HepG2 (cell line): Measurements from ENCODE around the gene ISCU. TPM values are rescaled to one million over a fixed set of nuclear protein-coding genes. Genes with fewer than 3 reads are reported as not detected.

Experiments
- ATAC-seq: fragments of 200-7000 bp; cut with Tn5 transposase; 3 replicates; pipeline ENCODE4 v1.9.1; 2020; ENCODE audit warnings: mild to moderate bottlenecking, moderate library complexity
- BruUV-seq: library from RNA; stranded (reverse); fragments of 400-500 nt; replicated peaks from 2 replicates; lab custom pipeline; 2021; lab: Mats Ljungman, UMichigan
- CTCF ChIA-PET: fragments of 300-600 bp; formaldehyde crosslinking; extraction: SDS; loops from one replicate; lab custom pipeline; 2021; ENCODE audit warnings: low total read pairs, inconsistent platforms, low intra/inter-chr PET ratio; lab: Yijun Ruan, JAX
- POLR2A ChIA-PET: fragments of 350-600 bp; sonication (Branson Sonifier 250); formaldehyde crosslinking; loops from one replicate; lab custom pipeline; 2020; ENCODE audit warnings: antibody characterized with exemption, inconsistent platforms; lab: Yijun Ruan, JAX
- DNase-seq: peaks from one replicate; pipeline ENCODE4 v3.0.0-alpha.2; 2015; ENCODE audit warnings: low spot score
- FAIRE-seq: peaks from 3 replicates; lab custom pipeline; 2011; peaks lifted over from hg19 to GRCh38; lab: Jason Lieb, UNC
- H2AFZ ChIP-seq: one replicate; pipeline ENCODE4 v1.6.1; 2011; ENCODE audit warnings: low read length, inconsistent platforms
- H3K27ac ChIP-seq: fragments of 300-600 bp; 3 replicates; pipeline ENCODE4 v1.8.0; 2011; ENCODE audit warnings: mixed run types, mild to moderate bottlenecking, mixed read lengths, low read length, inconsistent platforms; ENCODE audit not compliant: insufficient read depth; ENCODE audit errors: extremely low read length
- H3K27me3 ChIP-seq, 2 experiments: fragments of 200-600 bp in 1 of 2; 2 replicates in 1 of 2; 3 replicates in 1 of 2; pipeline versions ENCODE4 v1.6.0 to v1.8.0; 2011; ENCODE audit warnings: low read length in 2 of 2, mild to moderate bottlenecking in 2 of 2, moderate library complexity in 2 of 2, inconsistent platforms in 1 of 2; ENCODE audit not compliant: insufficient read depth in 2 of 2, control insufficient read depth in 1 of 2
- H3K36me3 ChIP-seq, 2 experiments: fragments of 200-600 bp in 1 of 2; replicated peaks in 1 of 2; 2 replicates in 1 of 2; 3 replicates in 1 of 2; pipeline versions ENCODE4 v1.5.1 to v1.8.0; 2011; ENCODE audit warnings: low read length in 2 of 2, inconsistent platforms in 1 of 2; ENCODE audit not compliant: insufficient read depth in 2 of 2, control insufficient read depth in 1 of 2
- H3K4me1 ChIP-seq: 2 replicates; pipeline ENCODE4 v1.5.1; 2012; ENCODE audit warnings: low read length, inconsistent platforms; ENCODE audit not compliant: insufficient read depth
- H3K4me2 ChIP-seq: 2 replicates; pipeline ENCODE4 v1.6.0; 2011; ENCODE audit warnings: low read depth, low read length, inconsistent platforms
- H3K4me3 ChIP-seq, 3 experiments: fragments of 200-600 bp in 1 of 3; sonication (generic), shearing (Covaris generic) in 1 of 3; replicated peaks in 1 of 3; 2 replicates each; pipeline ENCODE4 v1.5.1; 2011 to 2016; ENCODE audit warnings: low read length in 3 of 3, inconsistent platforms in 2 of 3, low read depth in 2 of 3, mild to moderate bottlenecking in 2 of 3, control low read depth in 1 of 3, mixed read lengths in 1 of 3; ENCODE audit not compliant: insufficient read depth in 1 of 3
- H3K79me2 ChIP-seq: one replicate; pipeline ENCODE4 v1.6.1; 2011; ENCODE audit warnings: low read length, inconsistent platforms; ENCODE audit not compliant: insufficient read depth
- H3K9ac ChIP-seq: 2 replicates; pipeline ENCODE4 v1.6.0; 2011; ENCODE audit warnings: mild to moderate bottlenecking, low read depth, low read length, inconsistent platforms; ENCODE audit not compliant: insufficient read depth
- H3K9me3 ChIP-seq: 2 replicates; pipeline ENCODE4 v1.5.1; 2012; ENCODE audit warnings: mild to moderate bottlenecking, low read length
- H4K20me1 ChIP-seq: 2 replicates; pipeline ENCODE4 v1.6.0; 2011; ENCODE audit warnings: inconsistent platforms, mild to moderate bottlenecking, low read length, moderate library complexity; ENCODE audit not compliant: insufficient read depth
- ARNT2 ChIP-seq: sonication (generic); formaldehyde crosslinking; IDR thresholded peaks from 2 replicates; pipeline ENCODE4 v1.8.0; 2022; ENCODE audit warnings: mild to moderate bottlenecking, low read depth, missing genetic modification reagents, moderate library complexity
- HMGA1 ChIP-seq: sonication (generic); formaldehyde crosslinking; conservative IDR thresholded peaks from 2 replicates; pipeline ENCODE4 v1.4.0; 2020; ENCODE audit warnings: missing genetic modification reagents
- MZF1 ChIP-seq: sonication (generic); formaldehyde crosslinking; IDR thresholded peaks from 2 replicates; pipeline ENCODE4 v1.8.1; 2023; ENCODE audit warnings: mild to moderate bottlenecking, missing genetic modification reagents, borderline replicate concordance
- SIX1 ChIP-seq: sonication (generic); formaldehyde crosslinking; IDR thresholded peaks from 2 replicates; pipeline ENCODE4 v1.4.0; 2020; ENCODE audit warnings: missing genetic modification reagents, borderline replicate concordance
- ZIK1 ChIP-seq: sonication (generic); formaldehyde crosslinking; IDR thresholded peaks from 2 replicates; pipeline ENCODE4 v1.5.0; 2020; ENCODE audit warnings: mild to moderate bottlenecking, low read depth, missing genetic modification reagents, borderline replicate concordance
- ZNF12 ChIP-seq: sonication (generic); formaldehyde crosslinking; IDR thresholded peaks from 2 replicates; pipeline ENCODE4 v1.5.0; 2020; ENCODE audit warnings: missing genetic modification reagents
- ZNF234 ChIP-seq: sonication (generic); formaldehyde crosslinking; conservative IDR thresholded peaks from 2 replicates; pipeline ENCODE4 v1.5.1; 2020; ENCODE audit warnings: mild to moderate bottlenecking, missing genetic modification reagents
- ZNF770 ChIP-seq: sonication (generic); formaldehyde crosslinking; IDR thresholded peaks from 2 replicates; pipeline ENCODE4 v1.5.0; 2020; ENCODE audit warnings: mild to moderate bottlenecking, missing genetic modification reagents
- ZNF775 ChIP-seq: sonication (generic); formaldehyde crosslinking; IDR thresholded peaks from 2 replicates; pipeline ENCODE4 v1.4.0; 2020; ENCODE audit warnings: missing genetic modification reagents, mild to moderate bottlenecking, moderate library complexity, borderline replicate concordance
- ZNF850 ChIP-seq: sonication (generic); formaldehyde crosslinking; conservative IDR thresholded peaks from 2 replicates; pipeline ENCODE4 v1.9.0; 2021; ENCODE audit warnings: mild to moderate bottlenecking, missing genetic modification reagents
- WGBS: methylation state at CpG from one replicate; pipeline ENCODE4 v1.1.6; 2017; ENCODE audit warnings: low lambda C conversion rate; 5-methylcytosine and 5-hydroxymethylcytosine counted together
- in situ Hi-C: cut with HindIII; loops from 2 replicates; pipeline ENCODE4 v1.10.0; 2017; ENCODE audit warnings: low pct_unique_long_range_greater_than_20kb; ENCODE audit not compliant: extremely low pct_ligation_motif_present
- intact Hi-C: fragments of 100-400 bp; cut with micrococcal nuclease; formaldehyde crosslinking; loops from one replicate; pipeline ENCODE4 v1.10.0; 2022; ENCODE audit not compliant: unreplicated experiment
- polyA plus RNA-seq, 8 experiments: library from polyadenylated mRNA; depleted of rRNA in 3 of 8; stranded (reverse) in 7 of 8; unstranded in 1 of 8; fragments of >200 nt; fragmentation: Illumina TruSeq in 4 of 8; extraction: Trizol in 4 of 8; gene quantifications; 2 replicates each; pipeline versions ENCODE4 v1.2.1 to v1.2.3, GENCODE V29; 2011 to 2016; ENCODE audit warnings: low read depth in 4 of 8, missing spikeins in 1 of 8, mixed read lengths in 1 of 8; ENCODE audit not compliant: insufficient read depth in 1 of 8
- total RNA-seq, 5 experiments: library from RNA; depleted of rRNA; stranded (reverse); fragments of >200 nt; fragmentation: Illumina TruSeq; extraction: Trizol; gene quantifications; 2 replicates each; pipeline ENCODE4 v1.2.3, GENCODE V29; 2016; ENCODE audit warnings: low read depth in 1 of 5
- TF ChIP-seq, protein P1 (sequence below): sonication (generic); formaldehyde crosslinking; IDR thresholded peaks from 2 replicates; pipeline ENCODE4 v1.4.0; 2020; ENCODE audit warnings: low read depth, mild to moderate bottlenecking, missing genetic modification reagents
- TF ChIP-seq, protein P2 (sequence below): IDR thresholded peaks from 2 replicates; pipeline ENCODE4 v1.6.1; 2016

Gene ISCU
- total and polyA plus RNA-seq, 2 of the 13 experiments (the other 11 are each of a cell fraction or from before 2014, with no cell fraction given) = 94.4 to 107 TPM

DNA sequence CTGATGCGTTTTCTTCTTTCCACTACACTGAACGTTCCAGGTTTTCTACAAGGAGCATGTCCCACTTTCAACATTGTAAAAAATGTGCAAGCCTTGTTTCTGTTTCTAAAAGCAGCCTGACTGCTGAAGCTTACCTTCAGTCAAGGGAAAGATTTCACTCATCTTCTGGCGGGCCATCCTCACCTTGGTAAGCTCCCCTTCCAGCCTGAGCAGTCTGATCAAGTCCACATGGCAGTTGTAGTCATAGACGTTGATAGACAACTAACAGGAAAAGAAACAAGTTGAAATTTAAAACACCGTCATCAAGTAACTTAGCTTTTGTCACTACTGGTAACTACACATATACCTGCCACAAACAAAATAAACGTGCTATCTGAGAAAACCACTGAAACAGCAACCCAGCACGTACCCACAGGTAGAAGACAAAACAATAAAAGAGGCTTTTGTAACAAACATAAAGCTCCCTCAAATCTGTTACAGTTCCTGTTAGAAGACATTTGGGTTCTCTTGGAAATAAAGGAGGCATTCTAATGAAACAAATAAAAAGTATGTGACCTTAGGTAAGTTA lies 13.4 kb upstream of the ISCU start (continued):
- TF ChIP-seq ZNF770 (CRISPR knock-in tag) = no peak

- peaks cover 77% of the 10 kb centered on the region for H3K79me2 ChIP-seq
- intact Hi-C loops (no loop called here), in situ Hi-C loops (no loop called here)
- POLR2A ChIA-PET = interaction anchor here (1.0 kb wide), 1 partner anchor 9 kb away, joined by 3 read pairs; no protein-coding TSS in a partner anchor
- no peak overlapping the region for H3K4me2 ChIP-seq
- peaks cover 25% of the 10 kb centered on the region; the same call in 1 of the 2 replicates for H4K20me1 ChIP-seq
- H3K36me3 ChIP-seq = peaks cover 9 to 29% of the 10 kb centered on the region in 2 experiments; a peak in 4 of 5 replicates
- ATAC-seq (no peak), FAIRE-seq (no peak), DNase-seq (no peak)
- H3K4me3 ChIP-seq = no peak overlapping the region
- CTCF ChIA-PET = no interaction called here
- no peak overlapping the region for H3K27ac ChIP-seq
- no peak overlapping the region for H3K9ac ChIP-seq
- no TSS peak for BruUV-seq
- H2AFZ ChIP-seq = no peak overlapping the region
- no peaks in the 10 kb centered on the region for H3K9me3 ChIP-seq
- peaks cover 28% of the 10 kb centered on the region for H3K4me1 ChIP-seq
- 95% methylated on average over 5 of the region's 5 CpGs for WGBS
- TF ChIP-seq HMGA1 (CRISPR knock-in tag) = no peak
- TF ChIP-seq ZNF12 (CRISPR knock-in tag) = no peak
- TF ChIP-seq ZNF850 (CRISPR knock-in tag) = no peak
- TF ChIP-seq, protein P1, sequence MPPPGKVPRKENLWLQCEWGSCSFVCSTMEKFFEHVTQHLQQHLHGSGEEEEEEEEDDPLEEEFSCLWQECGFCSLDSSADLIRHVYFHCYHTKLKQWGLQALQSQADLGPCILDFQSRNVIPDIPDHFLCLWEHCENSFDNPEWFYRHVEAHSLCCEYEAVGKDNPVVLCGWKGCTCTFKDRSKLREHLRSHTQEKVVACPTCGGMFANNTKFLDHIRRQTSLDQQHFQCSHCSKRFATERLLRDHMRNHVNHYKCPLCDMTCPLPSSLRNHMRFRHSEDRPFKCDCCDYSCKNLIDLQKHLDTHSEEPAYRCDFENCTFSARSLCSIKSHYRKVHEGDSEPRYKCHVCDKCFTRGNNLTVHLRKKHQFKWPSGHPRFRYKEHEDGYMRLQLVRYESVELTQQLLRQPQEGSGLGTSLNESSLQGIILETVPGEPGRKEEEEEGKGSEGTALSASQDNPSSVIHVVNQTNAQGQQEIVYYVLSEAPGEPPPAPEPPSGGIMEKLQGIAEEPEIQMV (CRISPR knock-in tag) = no peak
- no peak for TF ChIP-seq MZF1
- TF ChIP-seq ZNF775 (CRISPR knock-in tag) = no peak
- no peak for TF ChIP-seq ARNT2 (CRISPR knock-in tag)
- TF ChIP-seq, protein P2, sequence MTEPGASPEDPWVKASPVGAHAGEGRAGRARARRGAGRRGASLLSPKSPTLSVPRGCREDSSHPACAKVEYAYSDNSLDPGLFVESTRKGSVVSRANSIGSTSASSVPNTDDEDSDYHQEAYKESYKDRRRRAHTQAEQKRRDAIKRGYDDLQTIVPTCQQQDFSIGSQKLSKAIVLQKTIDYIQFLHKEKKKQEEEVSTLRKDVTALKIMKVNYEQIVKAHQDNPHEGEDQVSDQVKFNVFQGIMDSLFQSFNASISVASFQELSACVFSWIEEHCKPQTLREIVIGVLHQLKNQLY (CRISPR knock-in tag) = no peak
- no peak for TF ChIP-seq SIX1 (CRISPR knock-in tag)
- no peak for TF ChIP-seq ZIK1 (CRISPR knock-in tag)
- TF ChIP-seq ZNF234 = no peak
- H3K27me3 ChIP-seq = no peaks in the 10 kb centered on the region
These were observed 10.9 kb upstream of the ISCU start for GRCh38 chr12:108551535-108551934.
